MM.1S (cell line): ENCODE results near the gene CCDC81.

Source experiments
- DNase-seq: peaks from one replicate; pipeline ENCODE4 v3.0.0-alpha.2; 2015
- H2AFZ ChIP-seq: fragments of 300-600 bp; sonication (generic); 2 replicates; pipeline ENCODE4 v1.6.0; 2016; ENCODE audit warnings: antibody characterized with exemption, low read length
- H3F3A ChIP-seq: fragments of 300-600 bp; sonication (generic); 2 replicates; pipeline ENCODE4 v1.6.1; 2016; ENCODE audit warnings: mild to moderate bottlenecking, antibody characterized with exemption, low read length, moderate library complexity, mixed read lengths; ENCODE audit not compliant: insufficient read depth
- H3K27ac ChIP-seq: fragments of 300-600 bp; sonication (generic); 2 replicates; pipeline ENCODE4 v1.5.1; 2016; ENCODE audit warnings: mild to moderate bottlenecking, low read length
- H3K27me3 ChIP-seq: fragments of 300-600 bp; sonication (generic); replicated peaks from 2 replicates; pipeline ENCODE4 v1.6.0; 2016; ENCODE audit warnings: low read length; ENCODE audit not compliant: insufficient read depth
- H3K36me3 ChIP-seq: fragments of 300-600 bp; sonication (generic); replicated peaks from 2 replicates; pipeline ENCODE4 v1.6.1; 2016; ENCODE audit warnings: mild to moderate bottlenecking, low read length, mixed read lengths; ENCODE audit not compliant: insufficient read depth
- H3K4me1 ChIP-seq: fragments of 300-600 bp; sonication (generic); 2 replicates; pipeline ENCODE4 v1.6.1; 2016; ENCODE audit warnings: low read length, mixed read lengths
- H3K4me2 ChIP-seq: fragments of 300-600 bp; sonication (generic); 2 replicates; pipeline ENCODE4 v1.6.0; 2016; ENCODE audit warnings: low read depth, low read length
- H3K4me3 ChIP-seq: fragments of 300-600 bp; sonication (generic); 2 replicates; pipeline ENCODE4 v1.5.1; 2016; ENCODE audit warnings: low read length, mixed read lengths
- H3K79me2 ChIP-seq: fragments of 300-600 bp; sonication (generic); 2 replicates; pipeline ENCODE4 v1.6.1; 2016; ENCODE audit warnings: mixed run types, low read length, mixed read lengths
- H3K9ac ChIP-seq: fragments of 300-600 bp; sonication (generic); 2 replicates; pipeline ENCODE4 v1.6.1; 2016; ENCODE audit warnings: low read length, mixed read lengths
- H3K9me2 ChIP-seq: fragments of 300-600 bp; sonication (generic); replicated peaks from 2 replicates; pipeline ENCODE4 v1.6.1; 2016; ENCODE audit warnings: mild to moderate bottlenecking, low read length, mixed read lengths; ENCODE audit not compliant: insufficient read depth
- H3K9me3 ChIP-seq: fragments of 300-600 bp; sonication (generic); replicated peaks from 2 replicates; pipeline ENCODE4 v1.6.1; 2016; ENCODE audit warnings: mild to moderate bottlenecking, low read length, mixed read lengths; ENCODE audit not compliant: insufficient read depth
- H4K20me1 ChIP-seq: fragments of 300-600 bp; sonication (generic); 2 replicates; pipeline ENCODE4 v1.6.1; 2016; ENCODE audit warnings: mild to moderate bottlenecking, low read length, moderate library complexity, mixed read lengths; ENCODE audit not compliant: insufficient read depth
- EZH2 ChIP-seq: fragments of 300-600 bp; sonication (generic); optimal IDR thresholded peaks from 2 replicates; pipeline ENCODE3; 2017; ENCODE audit warnings: low read depth, mild to moderate bottlenecking, antibody characterized with exemption, low read length, mixed read lengths
- EZH2phosphoT487 ChIP-seq: fragments of 300-600 bp; sonication (generic); IDR thresholded peaks from 2 replicates; pipeline ENCODE4 v1.6.1; 2018; ENCODE audit warnings: antibody characterized with exemption, low read length
- TF ChIP-seq, protein P1 (sequence below): fragments of 300-600 bp; sonication (generic); IDR thresholded peaks from 2 replicates; pipeline ENCODE4 v1.5.1; 2016; ENCODE audit warnings: antibody characterized with exemption, low read length, mixed read lengths

CCDC81 gene

DNA sequence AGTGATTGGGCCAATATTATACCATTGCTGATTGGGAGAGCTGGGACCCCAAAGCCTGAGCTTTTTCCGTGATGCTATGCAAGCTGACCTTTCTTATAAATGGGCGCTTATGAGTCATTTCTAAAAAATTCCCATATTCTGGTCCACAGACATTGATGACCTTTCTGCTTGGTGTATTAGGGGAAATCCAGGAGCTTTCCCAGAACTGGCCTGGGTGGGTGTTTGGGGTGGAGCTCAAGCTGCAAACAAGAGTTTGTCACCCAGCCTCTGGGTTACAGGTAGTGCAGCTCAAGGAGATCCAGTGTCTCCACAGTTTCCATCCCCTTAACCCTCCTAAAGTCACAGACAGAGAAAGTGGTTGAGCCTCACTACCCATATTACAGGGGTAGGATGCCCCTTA is 67.7 kb downstream of the CCDC81 start:
- Histone ChIP-seq H3K9me3 (no peaks in the 10 kb centered on the region), H3K9me2 (no peaks in the 10 kb centered on the region), H3K36me3 (no peaks in the 10 kb centered on the region), H3K79me2 (no peaks in the 10 kb centered on the region), H3K27me3 (no peaks in the 10 kb centered on the region), H2AFZ (no peak overlapping the region), H3K4me3 (no peak overlapping the region), H4K20me1 (no peaks in the 10 kb centered on the region), H3K4me1 (no peaks in the 10 kb centered on the region), H3K9ac (no peak overlapping the region), H3F3A (no peaks in the 10 kb centered on the region), H3K4me2 (no peak overlapping the region), H3K27ac (no peak overlapping the region)
- TF ChIP-seq EZH2phosphoT487: no peak
- TF ChIP-seq, protein P1, sequence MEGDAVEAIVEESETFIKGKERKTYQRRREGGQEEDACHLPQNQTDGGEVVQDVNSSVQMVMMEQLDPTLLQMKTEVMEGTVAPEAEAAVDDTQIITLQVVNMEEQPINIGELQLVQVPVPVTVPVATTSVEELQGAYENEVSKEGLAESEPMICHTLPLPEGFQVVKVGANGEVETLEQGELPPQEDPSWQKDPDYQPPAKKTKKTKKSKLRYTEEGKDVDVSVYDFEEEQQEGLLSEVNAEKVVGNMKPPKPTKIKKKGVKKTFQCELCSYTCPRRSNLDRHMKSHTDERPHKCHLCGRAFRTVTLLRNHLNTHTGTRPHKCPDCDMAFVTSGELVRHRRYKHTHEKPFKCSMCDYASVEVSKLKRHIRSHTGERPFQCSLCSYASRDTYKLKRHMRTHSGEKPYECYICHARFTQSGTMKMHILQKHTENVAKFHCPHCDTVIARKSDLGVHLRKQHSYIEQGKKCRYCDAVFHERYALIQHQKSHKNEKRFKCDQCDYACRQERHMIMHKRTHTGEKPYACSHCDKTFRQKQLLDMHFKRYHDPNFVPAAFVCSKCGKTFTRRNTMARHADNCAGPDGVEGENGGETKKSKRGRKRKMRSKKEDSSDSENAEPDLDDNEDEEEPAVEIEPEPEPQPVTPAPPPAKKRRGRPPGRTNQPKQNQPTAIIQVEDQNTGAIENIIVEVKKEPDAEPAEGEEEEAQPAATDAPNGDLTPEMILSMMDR: no peak
- TF ChIP-seq EZH2: no peak
- DNase-seq: no peak

DNA sequence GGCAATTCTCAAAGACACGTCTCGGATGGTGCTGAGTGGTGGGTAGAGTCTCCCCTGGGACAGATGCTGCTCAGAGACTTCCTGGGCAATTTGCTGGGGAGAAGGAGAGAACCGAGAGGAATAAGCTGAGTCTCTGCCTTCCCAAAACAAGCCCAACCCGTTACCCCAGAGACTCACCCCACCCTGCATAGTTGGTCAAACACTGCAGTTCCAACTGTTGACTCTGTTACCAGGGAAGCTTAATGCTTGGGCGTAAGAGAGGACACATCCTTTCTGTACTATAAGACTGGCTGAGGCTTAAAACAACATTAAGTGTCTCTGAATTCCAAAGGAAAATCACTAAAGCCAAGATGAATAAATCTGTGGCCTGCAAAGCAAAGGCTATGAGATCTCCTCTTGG is 68.1 kb downstream of the CCDC81 start:
- Histone ChIP-seq H3K79me2 (no peaks in the 10 kb centered on the region), H3K9me2 (no peaks in the 10 kb centered on the region), H3K4me3 (no peak overlapping the region), H3K27ac (no peak overlapping the region), H3K9ac (no peak overlapping the region), H3K4me1 (no peaks in the 10 kb centered on the region), H3F3A (no peaks in the 10 kb centered on the region), H2AFZ (no peak overlapping the region), H3K27me3 (no peaks in the 10 kb centered on the region), H3K9me3 (no peaks in the 10 kb centered on the region), H4K20me1 (no peaks in the 10 kb centered on the region), H3K36me3 (no peaks in the 10 kb centered on the region), H3K4me2 (no peak overlapping the region)
- DNase-seq: no peak
- TF ChIP-seq, protein P1: no peak
- TF ChIP-seq EZH2phosphoT487 (no peak), EZH2 (no peak)

DNA sequence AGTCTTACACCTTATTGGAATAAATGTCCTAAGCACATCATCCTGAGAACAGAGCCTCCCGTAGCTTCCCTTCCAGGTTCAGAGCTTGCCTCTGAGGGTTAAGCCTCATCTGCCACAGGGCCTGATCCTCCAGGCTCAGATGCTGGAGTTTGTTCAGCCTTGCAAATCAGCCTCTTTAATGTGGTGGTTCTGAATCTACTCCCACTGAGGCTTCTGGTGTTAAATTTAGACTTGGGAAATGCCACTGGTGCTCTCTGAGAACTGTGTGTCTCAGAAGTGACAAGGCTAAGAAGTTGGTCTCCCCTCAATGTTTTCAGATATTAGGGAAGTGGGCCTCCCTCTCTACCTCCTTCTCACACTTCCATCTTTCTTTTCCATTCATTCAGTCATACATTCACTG is 68.7 kb downstream of the CCDC81 start:
- no peaks in the 10 kb centered on the region for H3F3A ChIP-seq
- no peaks in the 10 kb centered on the region for H3K36me3 ChIP-seq
- H3K4me3 ChIP-seq: no peak overlapping the region
- H3K9ac ChIP-seq: no peak overlapping the region
- no peak overlapping the region for H3K4me2 ChIP-seq
- no peaks in the 10 kb centered on the region for H4K20me1 ChIP-seq
- H2AFZ ChIP-seq: no peak overlapping the region
- H3K79me2 ChIP-seq: no peaks in the 10 kb centered on the region
- H3K4me1 ChIP-seq: no peaks in the 10 kb centered on the region
- H3K9me2 ChIP-seq: no peaks in the 10 kb centered on the region
- H3K9me3 ChIP-seq: no peaks in the 10 kb centered on the region
- no peak overlapping the region for H3K27ac ChIP-seq
- DNase-seq: no peak
- H3K27me3 ChIP-seq: no peaks in the 10 kb centered on the region
- TF ChIP-seq, protein P1: no peak
- no peak for TF ChIP-seq EZH2
- no peak for TF ChIP-seq EZH2phosphoT487
